Neural cell (in vitro differentiated cells): ENCODE data around the gene CTSA. TPM values are rescaled to one million over a fixed set of nuclear protein-coding genes. Genes with fewer than 3 reads are reported as not detected.

Experiments
- H2AFZ ChIP-seq: fragments of 200-600, 300-800 bp; sonication (generic), shearing (Covaris generic); 2 replicates; pipeline ENCODE4 v1.6.0; 2014; ENCODE audit warnings: low read depth, mild to moderate bottlenecking, antibody characterized with exemption, low read length, moderate library complexity
- H3F3A ChIP-seq: fragments of 200-600 bp; shearing (Covaris generic); 2 replicates; pipeline ENCODE4 v1.6.1; 2016; ENCODE audit warnings: mild to moderate bottlenecking, moderate library complexity, mixed read lengths, antibody characterized with exemption, low read length; ENCODE audit not compliant: insufficient read depth, poor library complexity, severe bottlenecking
- H3K27ac ChIP-seq: fragments of 200-600, 300-800 bp; sonication (generic), shearing (Covaris generic); 2 replicates; pipeline ENCODE4 v1.5.1; 2014; ENCODE audit warnings: mild to moderate bottlenecking, low read length, moderate library complexity
- H3K27me3 ChIP-seq: fragments of 300-800, 200-600 bp; sonication (generic), shearing (Covaris generic); 2 replicates; pipeline ENCODE4 v1.6.0; 2014; ENCODE audit warnings: mild to moderate bottlenecking, low read depth, low read length, moderate library complexity; ENCODE audit not compliant: insufficient read depth
- H3K36me3 ChIP-seq: fragments of 300-800, 200-600 bp; sonication (generic), shearing (Covaris generic); 2 replicates; pipeline ENCODE4 v1.5.1; 2014; ENCODE audit warnings: mild to moderate bottlenecking, antibody characterized with exemption, low read length, moderate library complexity; ENCODE audit not compliant: insufficient read depth
- H3K4me2 ChIP-seq: fragments of 300-800, 200-600 bp; sonication (generic), shearing (Covaris generic); 2 replicates; pipeline ENCODE4 v1.6.0; 2014; ENCODE audit warnings: mild to moderate bottlenecking, low read length
- H3K4me3 ChIP-seq: fragments of 300-800, 200-600 bp; sonication (generic), shearing (Covaris generic); 2 replicates; pipeline ENCODE4 v1.5.1; 2014; ENCODE audit warnings: mild to moderate bottlenecking, low read length, moderate library complexity
- H3K79me2 ChIP-seq: fragments of 200-600 bp; shearing (Covaris generic); replicated peaks from 2 replicates; pipeline ENCODE4 v1.6.0; 2014; ENCODE audit warnings: mild to moderate bottlenecking, low read length, moderate library complexity; ENCODE audit not compliant: insufficient read depth
- H3K9ac ChIP-seq: fragments of 300-800, 200-600 bp; sonication (generic), shearing (Covaris generic); 2 replicates; pipeline ENCODE4 v1.6.1; 2016; ENCODE audit warnings: mild to moderate bottlenecking, low read length, mixed read lengths
- H3K9me2 ChIP-seq: fragments of 200-600 bp; shearing (Covaris generic); 2 replicates; pipeline ENCODE4 v1.6.1; 2016; ENCODE audit warnings: mild to moderate bottlenecking, low read length, mixed read lengths; ENCODE audit not compliant: insufficient read depth
- H3K9me3 ChIP-seq: fragments of 200-600, 300-800 bp; sonication (generic), shearing (Covaris generic); 2 replicates; pipeline ENCODE4 v1.6.1; 2016; ENCODE audit warnings: mild to moderate bottlenecking, mixed run types, low read length, moderate library complexity, mixed read lengths
- H4K20me1 ChIP-seq: fragments of 200-600 bp; shearing (Covaris generic); 2 replicates; pipeline ENCODE4 v1.6.1; 2016; ENCODE audit warnings: mild to moderate bottlenecking, mixed run types; ENCODE audit not compliant: insufficient read depth
- CTCF ChIP-seq: fragments of 450-650 bp; IDR thresholded peaks from 2 replicates; pipeline ENCODE4 v1.5.1; 2014; ENCODE audit warnings: antibody characterized with exemption, mild to moderate bottlenecking, moderate library complexity; ENCODE audit not compliant: poor library complexity, severe bottlenecking
- EP300 ChIP-seq: fragments of 450-650 bp; conservative IDR thresholded peaks from 2 replicates; pipeline ENCODE4 v1.6.1; 2014; ENCODE audit warnings: antibody characterized with exemption, mild to moderate bottlenecking, moderate library complexity; ENCODE audit not compliant: poor library complexity, severe bottlenecking
- EZH2 ChIP-seq: fragments of 200-600, 300-800 bp; shearing (Covaris generic), sonication (generic); IDR thresholded peaks from 2 replicates; pipeline ENCODE4 v1.6.1; 2014; ENCODE audit warnings: antibody characterized with exemption, low read length, borderline replicate concordance, mild to moderate bottlenecking; ENCODE audit not compliant: insufficient read depth, poor library complexity, severe bottlenecking
- MXI1 ChIP-seq: fragments of 450-650 bp; conservative IDR thresholded peaks from 2 replicates; pipeline ENCODE4 v1.6.1; 2014; ENCODE audit warnings: antibody characterized with exemption, mild to moderate bottlenecking; ENCODE audit not compliant: poor library complexity, severe bottlenecking
- POLR2AphosphoS5 ChIP-seq: IDR thresholded peaks from 2 replicates; pipeline ENCODE4 v1.6.1; 2012
- RAD21 ChIP-seq: fragments of 450-650 bp; conservative IDR thresholded peaks from 2 replicates; pipeline ENCODE4 v1.6.1; 2014; ENCODE audit warnings: antibody characterized with exemption, mild to moderate bottlenecking, moderate library complexity
- SMC3 ChIP-seq: fragments of 450-650 bp; conservative IDR thresholded peaks from 2 replicates; pipeline ENCODE4 v1.6.1; 2014; ENCODE audit warnings: antibody characterized with exemption, mild to moderate bottlenecking, moderate library complexity; ENCODE audit not compliant: poor library complexity
- TAF1 ChIP-seq: IDR thresholded peaks from 2 replicates; pipeline ENCODE4 v1.6.1; 2012; ENCODE audit warnings: low read depth
- polyA plus RNA-seq: library from polyadenylated mRNA; depleted of rRNA; stranded (reverse); fragments of >200 nt; gene quantifications from 2 replicates; pipeline ENCODE4 v1.2.3, GENCODE V29; 2014
- TF ChIP-seq, protein P1 (sequence below): IDR thresholded peaks from 2 replicates; pipeline ENCODE4 v1.6.1; 2012; ENCODE audit warnings: borderline replicate concordance

Gene CTSA
- polyA plus RNA-seq, 1 donor from 2014 or later = 25.7 TPM

DNA sequence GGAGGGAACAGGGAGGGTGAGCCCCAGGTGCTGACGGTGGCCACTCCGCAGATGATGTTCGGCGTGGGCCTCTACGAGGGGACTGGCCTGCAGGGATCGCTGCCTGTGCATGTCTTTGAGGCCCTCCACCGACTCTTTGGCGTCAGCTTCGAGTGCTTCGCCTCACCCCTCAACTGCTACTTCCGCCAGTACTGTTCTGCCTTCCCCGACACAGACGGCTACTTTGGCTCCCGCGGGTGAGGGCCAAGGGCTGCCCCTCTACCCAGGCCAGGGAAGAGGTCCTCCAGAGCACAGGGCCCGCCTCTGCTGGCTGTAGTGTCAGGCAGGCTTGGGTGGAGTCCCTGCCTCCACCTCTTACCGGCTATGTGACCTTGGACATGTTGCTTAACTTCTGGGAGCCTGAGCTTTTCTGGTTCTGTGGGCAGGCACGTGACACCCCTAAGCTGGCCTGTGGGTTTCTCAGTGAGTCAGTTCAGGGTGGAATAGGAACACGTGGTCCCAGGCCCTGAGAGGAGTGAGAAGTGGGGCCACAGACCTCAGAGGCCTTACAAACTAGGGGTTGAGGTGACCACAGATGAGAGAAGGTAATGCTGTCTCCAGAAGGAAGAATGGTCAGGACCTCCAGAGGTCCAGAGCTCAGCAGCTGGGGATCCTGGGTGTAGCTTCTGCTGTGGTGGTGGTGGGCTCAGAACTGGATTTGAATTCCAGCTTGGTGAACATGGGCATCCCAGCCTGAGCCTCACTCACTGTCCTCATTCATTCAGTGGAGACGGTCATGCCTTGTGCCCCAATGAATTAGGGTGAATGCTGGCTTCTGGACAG lies 55.2 kb downstream of the CTSA start:
- Histone ChIP-seq H3K4me2 (no peak overlapping the region), H3K9me3 (no peaks in the 10 kb centered on the region), H3K36me3 (peaks cover 16% of the 10 kb centered on the region), H3K27ac (no peak overlapping the region), H2AFZ (no peak overlapping the region), H3F3A (no peaks in the 10 kb centered on the region), H3K9ac (no peak overlapping the region), H3K79me2 (no peaks in the 10 kb centered on the region), H3K4me3 (no peak overlapping the region), H3K27me3 (no peaks in the 10 kb centered on the region), H4K20me1 (no peaks in the 10 kb centered on the region), H3K9me2 (no peaks in the 10 kb centered on the region)
- TF ChIP-seq SMC3 = no peak
- TF ChIP-seq CTCF = no peak
- TF ChIP-seq RAD21 = no peak
- no peak for TF ChIP-seq EP300
- no peak for TF ChIP-seq MXI1
- no peak for TF ChIP-seq TAF1
- TF ChIP-seq EZH2 = no peak
- TF ChIP-seq, protein P1, sequence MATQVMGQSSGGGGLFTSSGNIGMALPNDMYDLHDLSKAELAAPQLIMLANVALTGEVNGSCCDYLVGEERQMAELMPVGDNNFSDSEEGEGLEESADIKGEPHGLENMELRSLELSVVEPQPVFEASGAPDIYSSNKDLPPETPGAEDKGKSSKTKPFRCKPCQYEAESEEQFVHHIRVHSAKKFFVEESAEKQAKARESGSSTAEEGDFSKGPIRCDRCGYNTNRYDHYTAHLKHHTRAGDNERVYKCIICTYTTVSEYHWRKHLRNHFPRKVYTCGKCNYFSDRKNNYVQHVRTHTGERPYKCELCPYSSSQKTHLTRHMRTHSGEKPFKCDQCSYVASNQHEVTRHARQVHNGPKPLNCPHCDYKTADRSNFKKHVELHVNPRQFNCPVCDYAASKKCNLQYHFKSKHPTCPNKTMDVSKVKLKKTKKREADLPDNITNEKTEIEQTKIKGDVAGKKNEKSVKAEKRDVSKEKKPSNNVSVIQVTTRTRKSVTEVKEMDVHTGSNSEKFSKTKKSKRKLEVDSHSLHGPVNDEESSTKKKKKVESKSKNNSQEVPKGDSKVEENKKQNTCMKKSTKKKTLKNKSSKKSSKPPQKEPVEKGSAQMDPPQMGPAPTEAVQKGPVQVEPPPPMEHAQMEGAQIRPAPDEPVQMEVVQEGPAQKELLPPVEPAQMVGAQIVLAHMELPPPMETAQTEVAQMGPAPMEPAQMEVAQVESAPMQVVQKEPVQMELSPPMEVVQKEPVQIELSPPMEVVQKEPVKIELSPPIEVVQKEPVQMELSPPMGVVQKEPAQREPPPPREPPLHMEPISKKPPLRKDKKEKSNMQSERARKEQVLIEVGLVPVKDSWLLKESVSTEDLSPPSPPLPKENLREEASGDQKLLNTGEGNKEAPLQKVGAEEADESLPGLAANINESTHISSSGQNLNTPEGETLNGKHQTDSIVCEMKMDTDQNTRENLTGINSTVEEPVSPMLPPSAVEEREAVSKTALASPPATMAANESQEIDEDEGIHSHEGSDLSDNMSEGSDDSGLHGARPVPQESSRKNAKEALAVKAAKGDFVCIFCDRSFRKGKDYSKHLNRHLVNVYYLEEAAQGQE = no peak
- no peak for TF ChIP-seq POLR2AphosphoS5

- no peaks in the 10 kb centered on the region for H4K20me1 ChIP-seq
- no peak overlapping the region for H3K27ac ChIP-seq
- no peaks in the 10 kb centered on the region for H3K9me2 ChIP-seq
- TF ChIP-seq, protein P1 = no peak
- TF ChIP-seq MXI1 (no peak), EZH2 (no peak), TAF1 (no peak), CTCF (no peak), RAD21 (no peak), POLR2AphosphoS5 (no peak), SMC3 (no peak), EP300 (no peak)
- no peaks in the 10 kb centered on the region for H3F3A ChIP-seq
- no peak overlapping the region for H2AFZ ChIP-seq
- no peaks in the 10 kb centered on the region for H3K79me2 ChIP-seq
- no peaks in the 10 kb centered on the region for H3K9me3 ChIP-seq
- H3K27me3 ChIP-seq = no peaks in the 10 kb centered on the region
- H3K4me2 ChIP-seq = no peak overlapping the region
- H3K36me3 ChIP-seq = peaks cover 16% of the 10 kb centered on the region
- H3K9ac ChIP-seq = no peak overlapping the region
- no peak overlapping the region for H3K4me3 ChIP-seq
Measured at GRCh38 chr20:45947110-45947866, 56.2 kb downstream of the CTSA start.
